WTC11 (cell line): ENCODE measurements around the gene SGCA.

ENCODE experiments used
- CREB1 ChIP-seq: sonication (generic); formaldehyde crosslinking; IDR thresholded peaks from 2 replicates; pipeline ENCODE4 v1.8.0; 2023; ENCODE audit warnings: mild to moderate bottlenecking, missing genetic modification reagents
- ETV6 ChIP-seq: sonication (generic); formaldehyde crosslinking; IDR thresholded peaks from 2 replicates; pipeline ENCODE4 v1.8.1; 2022; ENCODE audit warnings: mild to moderate bottlenecking, missing genetic modification reagents
- TCF7 ChIP-seq: sonication (generic); formaldehyde crosslinking; IDR thresholded peaks from 2 replicates; pipeline ENCODE4 v1.8.0; 2022; ENCODE audit warnings: mild to moderate bottlenecking, low read depth, missing genetic modification reagents, moderate library complexity
- TF ChIP-seq, protein P1 (sequence below): fragments of 200-600 bp; IDR thresholded peaks from 2 replicates; pipeline ENCODE4 v1.8.0; 2022; ENCODE audit warnings: antibody characterized with exemption
- TF ChIP-seq, protein P2 (sequence below): sonication (generic); formaldehyde crosslinking; IDR thresholded peaks from 2 replicates; pipeline ENCODE4 v1.8.1; 2023; ENCODE audit warnings: mild to moderate bottlenecking, moderate library complexity, missing genetic modification reagents

DNA sequence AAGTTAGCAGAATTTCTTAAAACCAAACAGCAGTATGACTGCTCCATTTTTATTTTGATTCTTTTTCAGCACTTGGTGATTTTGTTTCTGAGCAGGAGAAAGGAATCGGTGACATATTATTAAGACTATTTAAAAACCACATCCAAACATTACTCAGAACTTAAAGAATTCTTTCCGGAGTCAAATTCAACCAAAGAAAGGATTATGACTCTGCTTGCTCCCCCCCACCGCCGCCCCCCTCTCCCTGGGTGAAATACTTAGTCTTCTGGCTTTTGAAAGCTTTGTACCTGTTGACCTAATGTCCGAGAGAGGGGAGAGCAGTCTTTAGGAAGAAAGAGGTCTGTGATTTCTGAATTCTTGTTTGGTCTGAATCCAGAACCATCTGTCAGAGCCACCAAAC lies 53.5 kb downstream of the SGCA start:
- TF ChIP-seq, protein P1, sequence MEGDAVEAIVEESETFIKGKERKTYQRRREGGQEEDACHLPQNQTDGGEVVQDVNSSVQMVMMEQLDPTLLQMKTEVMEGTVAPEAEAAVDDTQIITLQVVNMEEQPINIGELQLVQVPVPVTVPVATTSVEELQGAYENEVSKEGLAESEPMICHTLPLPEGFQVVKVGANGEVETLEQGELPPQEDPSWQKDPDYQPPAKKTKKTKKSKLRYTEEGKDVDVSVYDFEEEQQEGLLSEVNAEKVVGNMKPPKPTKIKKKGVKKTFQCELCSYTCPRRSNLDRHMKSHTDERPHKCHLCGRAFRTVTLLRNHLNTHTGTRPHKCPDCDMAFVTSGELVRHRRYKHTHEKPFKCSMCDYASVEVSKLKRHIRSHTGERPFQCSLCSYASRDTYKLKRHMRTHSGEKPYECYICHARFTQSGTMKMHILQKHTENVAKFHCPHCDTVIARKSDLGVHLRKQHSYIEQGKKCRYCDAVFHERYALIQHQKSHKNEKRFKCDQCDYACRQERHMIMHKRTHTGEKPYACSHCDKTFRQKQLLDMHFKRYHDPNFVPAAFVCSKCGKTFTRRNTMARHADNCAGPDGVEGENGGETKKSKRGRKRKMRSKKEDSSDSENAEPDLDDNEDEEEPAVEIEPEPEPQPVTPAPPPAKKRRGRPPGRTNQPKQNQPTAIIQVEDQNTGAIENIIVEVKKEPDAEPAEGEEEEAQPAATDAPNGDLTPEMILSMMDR, result no peak
- TF ChIP-seq ETV6 (CRISPR knock-in tag) (no peak), CREB1 (CRISPR knock-in tag) (no peak), TCF7 (CRISPR knock-in tag) (no peak)
- TF ChIP-seq, protein P2, sequence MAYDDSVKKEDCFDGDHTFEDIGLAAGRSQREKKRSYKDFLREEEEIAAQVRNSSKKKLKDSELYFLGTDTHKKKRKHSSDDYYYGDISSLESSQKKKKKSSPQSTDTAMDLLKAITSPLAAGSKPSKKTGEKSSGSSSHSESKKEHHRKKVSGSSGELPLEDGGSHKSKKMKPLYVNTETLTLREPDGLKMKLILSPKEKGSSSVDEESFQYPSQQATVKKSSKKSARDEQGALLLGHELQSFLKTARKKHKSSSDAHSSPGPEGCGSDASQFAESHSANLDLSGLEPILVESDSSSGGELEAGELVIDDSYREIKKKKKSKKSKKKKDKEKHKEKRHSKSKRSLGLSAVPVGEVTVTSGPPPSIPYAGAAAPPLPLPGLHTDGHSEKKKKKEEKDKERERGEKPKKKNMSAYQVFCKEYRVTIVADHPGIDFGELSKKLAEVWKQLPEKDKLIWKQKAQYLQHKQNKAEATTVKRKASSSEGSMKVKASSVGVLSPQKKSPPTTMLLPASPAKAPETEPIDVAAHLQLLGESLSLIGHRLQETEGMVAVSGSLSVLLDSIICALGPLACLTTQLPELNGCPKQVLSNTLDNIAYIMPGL (CRISPR knock-in tag), result no peak
